Skin of body (tissue), 2 donors: Measurements from ENCODE around the gene IKZF2. TPM values are rescaled to one million over a fixed set of nuclear protein-coding genes. Genes with fewer than 3 reads are reported as not detected.

Experiments used
- DNase-seq: peaks from one replicate; lab custom pipeline; 2025; lab: John Stamatoyannopoulos, UW
- total RNA-seq: library from RNA; depleted of rRNA; stranded (reverse); fragments of >200 nt; gene quantifications from one replicate; pipeline ENCODE4 v1.2.3, GENCODE V29; 2014

Gene IKZF2
- total RNA-seq, 1 donor from 2014 or later: 4.4 TPM

- no peak for DNase-seq
These were observed 191.8 kb downstream of the IKZF2 start for GRCh38 chr2:212959471-212960117.

DNA sequence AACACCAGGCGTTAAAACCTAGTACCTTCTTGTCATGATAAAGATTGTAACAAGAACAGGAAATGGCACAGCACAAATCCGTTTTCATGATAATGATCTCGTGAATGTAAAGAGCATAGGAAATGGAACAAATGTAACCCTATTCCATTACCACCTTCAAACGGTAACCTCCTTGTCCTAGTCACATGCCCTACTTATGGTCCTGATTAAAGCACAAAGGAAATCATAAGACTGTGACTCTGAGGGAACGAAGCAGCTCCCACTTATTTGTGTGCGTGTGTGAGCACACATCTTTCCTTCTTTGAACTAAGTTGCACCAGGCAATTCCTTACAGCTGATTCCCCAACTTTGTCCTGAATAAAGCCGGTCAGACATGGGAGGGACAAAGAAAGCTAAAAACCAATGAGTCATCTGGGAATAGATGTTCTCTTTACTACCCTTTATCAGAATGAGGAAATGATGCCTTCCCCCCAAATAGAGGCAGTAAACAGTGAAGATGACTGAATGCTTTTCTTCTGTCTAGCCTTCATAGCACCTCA, 192.6 kb downstream of the IKZF2 start:
- no peak for DNase-seq

DNA sequence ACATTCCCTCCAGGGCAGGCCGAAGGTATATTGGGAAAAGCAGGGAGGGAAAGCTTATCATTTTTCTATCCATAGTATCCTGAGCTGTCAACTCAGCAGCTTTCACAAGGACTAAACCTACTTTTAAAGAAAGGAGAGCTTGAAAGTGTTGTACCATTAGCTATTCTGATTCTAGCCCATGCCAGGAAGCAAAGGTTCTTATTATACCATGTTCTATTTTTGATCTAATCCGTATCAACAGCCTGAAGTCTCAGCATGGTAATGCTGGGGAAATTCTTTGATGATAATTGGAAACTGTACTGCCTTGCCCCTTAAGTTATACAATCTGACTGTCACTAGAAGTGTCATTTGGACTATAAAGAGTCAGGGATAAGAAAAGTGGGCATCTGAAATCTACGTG, 193.3 kb downstream of the IKZF2 start:
- no peak for DNase-seq

GRCh38 chr2:212957624-212958023, 193.8 kb downstream of the IKZF2 start:
- DNase-seq: no peak

- no peak for DNase-seq
These were observed 194.5 kb downstream of the IKZF2 start for GRCh38 chr2:212956665-212957607.

DNA sequence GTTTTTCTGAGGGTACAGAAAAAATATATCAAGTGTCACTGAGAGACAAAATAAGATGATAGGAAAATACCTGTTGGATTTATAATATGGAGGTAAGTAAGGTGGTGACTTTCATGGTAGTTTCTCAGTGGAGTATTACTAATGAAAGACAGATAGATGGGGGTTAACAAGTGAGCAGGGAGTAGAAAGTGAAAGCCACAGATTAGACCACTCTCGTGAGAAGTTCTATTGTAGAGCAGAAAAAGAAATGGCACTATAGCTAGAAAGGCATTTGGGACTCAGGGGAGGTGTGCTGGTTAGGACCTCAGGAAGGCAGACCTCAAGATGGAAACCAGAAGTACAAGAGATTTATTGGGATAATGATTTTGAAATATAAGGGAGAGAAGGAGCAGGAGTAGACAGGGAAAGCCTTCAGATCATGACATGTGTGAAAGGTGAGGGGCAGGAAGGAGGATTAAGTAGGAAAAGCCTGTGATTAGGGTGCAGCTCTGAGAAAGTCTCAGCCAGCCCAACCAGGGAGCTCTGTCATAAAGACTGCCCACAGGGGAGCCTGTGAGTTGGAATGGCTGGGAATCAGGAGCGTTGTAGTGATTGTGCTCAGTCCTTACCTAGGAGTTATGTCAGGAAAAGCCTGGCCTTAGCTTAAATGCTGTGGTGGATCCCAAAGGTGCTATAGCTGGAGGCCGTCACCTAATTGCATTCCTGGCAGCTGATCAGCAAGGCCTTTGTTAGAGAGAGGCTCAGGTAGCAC, 198.1 kb downstream of the IKZF2 start:
- DNase-seq: no peak

DNA sequence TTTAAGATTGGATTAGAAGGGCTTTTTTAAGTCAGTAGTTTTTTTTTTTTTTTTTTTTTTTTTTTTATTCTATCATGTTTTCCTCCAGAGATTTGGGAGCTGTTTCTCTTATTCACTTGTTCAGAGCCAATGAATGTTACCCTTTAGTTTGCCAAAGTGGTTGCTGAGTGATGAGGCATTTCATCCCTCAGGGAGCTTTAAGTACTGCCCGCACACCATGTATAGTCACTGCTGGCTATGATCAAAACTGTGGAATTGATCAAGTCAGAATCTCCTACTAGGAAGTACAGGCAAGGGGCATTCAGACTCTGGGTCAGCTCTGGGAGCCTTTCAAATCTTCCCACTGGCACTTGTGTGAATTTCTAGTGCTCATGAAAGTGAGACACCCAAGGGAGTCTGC, 201.6 kb downstream of the IKZF2 start:
- DNase-seq: no peak

Other genes with a start within 250 kb of the IKZF2 start
- gene SPAG16, start 132.9 kb upstream of the IKZF2 start, total RNA-seq: 34.9 TPM